IgD-negative memory B cell (primary cell): ENCODE data around the gene ACAD9. TPM values are rescaled to one million over a fixed set of nuclear protein-coding genes. Genes with fewer than 3 reads are reported as not detected.

ENCODE experiments used
- polyA plus RNA-seq: library from polyadenylated mRNA; unstranded; fragments of 300-500 nt; fragmentation: Illumina TruSeq; gene quantifications from one replicate; pipeline ENCODE4 v1.2.3, GENCODE V29; 2021

Gene ACAD9
- polyA plus RNA-seq, 1 donor from 2014 or later, result 14.2 TPM

Other genes starting within 250 kb of the ACAD9 start
- gene RPN1, start 228.8 kb upstream of the ACAD9 start, polyA plus RNA-seq, result 172 TPM
- gene RAB7A, start 153.4 kb upstream of the ACAD9 start, polyA plus RNA-seq, result 162 TPM
- not detected for gene CFAP92, start 114.5 kb downstream of the ACAD9 start, polyA plus RNA-seq
- not detected for gene EFCC1, start 121.7 kb downstream of the ACAD9 start, polyA plus RNA-seq
- gene GP9, start 181.2 kb downstream of the ACAD9 start, polyA plus RNA-seq, result 4.3 TPM
- gene RAB43, start 242.2 kb downstream of the ACAD9 start, polyA plus RNA-seq, result 3.9 TPM